ENCODE data around the gene TSPYL1.

The TSPYL1 gene

DNA sequence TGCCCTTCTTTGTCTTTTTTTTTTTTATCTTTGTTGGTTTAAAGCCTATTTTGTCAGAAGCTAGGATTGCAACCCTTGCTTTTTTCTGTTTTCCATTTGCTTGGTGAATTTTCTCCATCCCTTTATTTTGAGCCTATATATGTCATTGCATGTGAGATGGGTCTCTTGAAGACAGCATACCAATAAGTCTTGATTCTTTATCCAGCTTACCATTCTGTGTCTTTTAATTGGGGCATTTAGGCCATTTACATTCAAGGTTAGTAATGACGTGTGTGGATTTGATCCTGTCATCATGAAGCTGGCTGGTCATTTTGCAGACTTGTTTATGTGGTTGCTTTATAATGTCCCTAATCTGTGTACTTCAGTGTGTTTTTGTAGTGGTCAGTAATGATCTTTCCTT is 16.4 kb downstream of the TSPYL1 start:
- no peak for DNase-seq (ENCODE audit: low spot score)

DNA sequence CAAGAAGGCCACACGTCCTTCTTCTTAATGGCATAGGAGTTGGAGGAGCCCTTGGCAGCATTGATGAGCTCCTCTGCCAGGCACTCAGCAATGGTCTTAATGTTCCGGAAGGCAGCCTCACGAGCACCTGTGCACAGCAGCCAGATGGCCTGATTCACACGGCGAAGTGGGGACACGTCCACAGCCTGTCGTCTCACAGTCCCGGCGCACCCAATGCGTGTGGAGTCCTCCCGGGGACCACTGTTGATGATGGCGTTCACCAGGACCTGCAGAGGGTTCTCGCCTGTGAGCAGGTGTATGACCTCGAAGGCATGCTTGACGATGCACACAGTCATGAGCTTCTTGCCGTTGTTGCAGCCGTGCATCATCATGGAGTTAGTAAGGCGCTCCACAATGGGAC is 21.2 kb downstream of the TSPYL1 start:
- DNase-seq (ENCODE audit: low spot score): no peak

DNA sequence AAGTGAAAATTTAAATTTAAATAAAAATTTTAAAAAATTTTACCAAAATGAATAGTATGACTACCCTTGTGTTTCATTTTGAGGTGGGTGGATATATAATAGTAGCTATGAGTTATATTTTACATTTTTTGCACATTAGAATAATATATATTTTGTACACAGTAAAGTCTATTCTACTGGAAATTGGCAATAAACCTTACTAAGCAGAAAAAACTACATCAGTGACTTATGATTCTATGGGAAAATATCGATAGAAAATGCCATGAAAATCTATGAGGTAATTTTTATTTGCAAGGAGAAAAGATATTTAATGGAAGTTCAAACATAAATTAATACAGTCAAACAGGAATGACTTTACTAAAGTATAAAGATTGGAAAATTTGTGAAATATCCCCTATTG is 23.0 kb downstream of the TSPYL1 start:
- DNase-seq (ENCODE audit: low spot score): no peak

DNA sequence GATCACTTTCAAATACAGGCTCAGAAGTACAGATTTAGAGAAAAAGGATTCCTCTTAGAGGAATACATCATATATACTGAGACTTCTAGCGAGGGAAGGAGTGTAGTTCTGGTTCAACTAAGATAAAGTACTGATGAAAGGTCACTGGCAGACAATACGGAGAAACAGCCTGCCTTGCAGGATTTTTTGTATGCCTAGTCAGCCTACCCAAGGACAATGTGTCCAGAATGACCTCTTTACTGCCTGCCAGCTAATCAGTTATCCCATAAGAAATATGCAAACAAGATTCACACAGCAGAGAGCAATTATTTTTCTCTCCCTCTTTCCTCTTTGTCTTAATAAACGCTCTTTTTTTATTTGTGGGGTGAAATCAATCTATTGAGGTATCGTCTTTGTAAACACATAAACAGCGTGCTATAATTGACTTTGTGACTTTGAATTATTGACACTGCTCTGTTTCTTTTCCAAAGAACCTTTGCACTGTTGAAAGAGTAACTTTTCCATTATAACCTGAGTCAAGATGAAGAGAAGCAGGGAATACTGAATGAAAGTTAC is 24.4 kb downstream of the TSPYL1 start:
- DNase-seq (ENCODE audit: low spot score): no peak

DNA sequence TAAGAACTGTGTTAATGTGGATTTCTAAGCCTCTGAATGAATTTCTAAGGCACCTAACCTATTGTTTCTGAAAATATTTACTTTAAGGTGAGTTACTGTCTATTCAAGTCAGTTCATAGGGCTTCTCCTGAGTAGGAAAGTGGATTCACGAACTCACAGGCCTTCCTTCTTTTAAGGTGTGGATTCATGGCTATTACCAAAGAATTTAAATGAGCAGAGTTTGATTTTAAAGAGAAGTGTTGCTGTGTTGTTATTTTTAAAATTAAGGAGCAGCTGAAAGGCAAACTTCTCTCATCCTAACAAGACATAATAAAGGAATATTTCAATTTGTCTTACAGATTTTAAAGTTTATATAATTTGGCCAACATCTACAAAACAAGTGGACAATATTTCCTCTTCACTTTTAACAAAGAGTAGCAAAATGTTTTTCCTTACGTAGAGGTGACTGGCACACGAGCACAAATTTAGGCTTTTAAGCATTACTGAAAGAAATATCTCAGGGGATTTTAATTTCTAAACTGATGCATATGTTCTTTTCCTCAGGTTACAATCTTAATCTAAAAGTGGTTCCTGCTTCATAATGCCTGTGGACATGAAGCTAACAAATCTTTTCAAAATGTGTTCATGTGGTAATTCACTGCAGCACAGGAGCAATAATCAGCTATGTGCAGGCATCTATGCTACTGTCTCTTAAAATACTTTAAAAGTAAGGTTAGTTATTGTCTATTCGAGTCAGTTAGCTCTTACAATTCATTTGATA is 25.3 kb downstream of the TSPYL1 start:
- no peak for DNase-seq (ENCODE audit: low spot score)

DNA sequence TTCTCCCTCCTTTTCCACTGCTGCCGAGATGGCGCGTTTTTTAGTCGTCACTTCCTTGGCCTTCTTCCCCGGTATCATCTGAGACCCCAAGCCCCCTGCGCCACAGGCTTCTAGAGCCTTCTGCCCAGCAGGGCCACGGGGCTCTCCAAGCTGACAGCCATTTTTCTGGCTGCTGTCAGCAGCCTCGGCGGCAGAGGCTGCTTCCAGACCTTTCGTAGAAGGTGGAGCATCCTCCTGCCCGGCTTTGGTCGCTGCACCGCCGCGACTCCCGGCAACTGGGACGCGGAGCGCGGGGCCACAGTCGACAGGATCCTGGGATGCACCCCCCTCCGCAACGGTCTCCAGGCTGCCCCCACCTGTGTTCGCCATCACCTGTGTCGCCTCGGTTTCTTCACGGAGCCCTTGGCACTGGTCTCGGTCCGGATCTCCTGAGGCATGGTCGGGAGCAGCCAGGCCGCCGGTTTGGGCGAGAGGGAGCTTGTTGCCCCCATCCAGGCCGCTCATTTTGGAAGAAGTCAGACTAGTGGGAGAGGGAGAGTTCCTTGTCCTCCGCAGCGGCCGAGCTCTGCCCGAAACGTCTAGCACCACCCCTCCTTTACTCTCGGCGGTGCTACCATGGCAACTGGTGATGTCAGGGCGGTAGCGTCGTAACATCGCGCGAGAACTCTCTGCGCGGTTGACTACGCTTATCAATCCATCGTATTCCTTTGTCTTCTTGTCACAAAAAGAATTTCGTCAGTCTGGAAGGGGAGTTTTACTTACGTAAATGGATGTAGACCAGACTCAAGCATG is 26.0 kb downstream of the TSPYL1 start, which contains the start of gene TSPYL4:
TSS of gene TSPYL4 (minus strand) at position 571 of the 792 bp plus-strand sequence. CDS start at position 504, 67 bp downstream.
- DNase-seq (ENCODE audit: low spot score): peak; percentile 88

DNA sequence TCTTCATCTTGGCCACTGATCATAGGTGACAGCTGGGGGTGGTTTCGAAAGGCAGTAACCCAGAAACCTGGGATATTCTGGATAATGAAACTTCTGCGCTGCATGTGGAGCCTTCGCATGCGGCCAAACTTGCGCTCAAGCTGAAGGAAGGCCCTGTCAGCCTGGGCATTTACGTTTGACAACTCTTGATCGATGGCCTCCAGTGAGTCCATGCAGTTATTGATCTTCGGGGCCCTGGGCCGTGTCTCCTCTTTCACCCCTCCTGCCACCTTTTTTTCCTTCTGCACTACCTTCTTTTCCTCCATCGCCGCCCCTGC is 26.6 kb downstream of the TSPYL1 start:
- DNase-seq (ENCODE audit: low spot score): no peak

DNA sequence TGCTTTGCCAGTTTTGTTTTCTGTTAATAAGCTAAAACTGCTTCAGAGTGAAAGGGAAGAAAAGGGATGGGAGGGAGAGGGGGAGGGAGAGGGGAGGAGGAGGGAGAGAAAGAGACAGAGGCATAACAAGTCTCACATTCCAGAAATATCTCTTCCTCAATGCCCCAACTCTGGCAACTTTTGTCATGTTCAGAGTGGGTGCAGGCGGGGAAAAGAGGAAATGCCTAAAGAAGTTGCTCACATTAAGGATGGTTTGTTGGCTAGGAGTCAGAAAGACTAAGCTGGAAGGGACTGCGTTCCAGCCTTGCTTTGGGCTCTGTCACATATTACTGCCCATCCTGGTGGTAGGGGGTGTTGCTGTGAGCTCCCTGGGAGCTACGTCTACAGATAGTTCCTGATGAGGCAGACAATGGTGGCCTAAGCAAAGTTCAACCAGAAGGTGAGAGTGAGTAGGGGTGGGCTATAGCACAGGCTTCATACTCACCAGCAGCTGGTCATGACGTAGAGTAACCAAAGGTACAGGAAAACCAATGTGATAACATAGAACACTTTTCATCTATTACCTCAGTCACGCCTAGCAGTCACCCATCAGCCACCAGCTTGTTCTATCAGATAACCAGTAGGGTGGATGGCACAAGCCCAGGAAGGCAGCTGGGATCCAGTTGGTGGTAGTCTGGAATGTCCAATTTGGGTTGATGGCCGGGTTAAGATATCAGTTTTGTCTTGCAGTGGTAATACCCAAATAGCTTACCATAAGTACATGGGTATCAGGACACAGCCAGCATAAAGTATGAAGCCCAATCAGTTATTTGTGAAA is 28.0 kb downstream of the TSPYL1 start:
- DNase-seq (ENCODE audit: low spot score): no peak

DNA sequence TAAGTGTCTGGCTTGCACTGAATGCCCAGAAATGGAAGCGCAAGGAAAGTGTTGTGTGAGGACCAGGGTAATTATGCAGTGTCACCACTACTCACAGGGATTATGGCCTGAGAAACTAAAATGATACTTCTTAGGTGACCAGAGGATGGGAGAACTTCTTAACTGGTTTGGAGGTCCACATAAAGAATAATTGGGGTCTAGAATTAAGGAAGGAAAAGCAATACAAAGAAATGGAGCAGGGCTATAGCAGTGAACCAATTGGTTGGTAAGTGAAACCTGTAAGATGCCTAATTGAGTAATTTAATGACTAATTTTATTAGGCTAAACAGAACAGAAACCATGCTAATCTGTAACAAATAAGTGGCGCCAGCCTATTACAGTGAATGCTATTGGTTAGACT is 31.2 kb downstream of the TSPYL1 start:
- no peak for DNase-seq (ENCODE audit: low spot score)

DNA sequence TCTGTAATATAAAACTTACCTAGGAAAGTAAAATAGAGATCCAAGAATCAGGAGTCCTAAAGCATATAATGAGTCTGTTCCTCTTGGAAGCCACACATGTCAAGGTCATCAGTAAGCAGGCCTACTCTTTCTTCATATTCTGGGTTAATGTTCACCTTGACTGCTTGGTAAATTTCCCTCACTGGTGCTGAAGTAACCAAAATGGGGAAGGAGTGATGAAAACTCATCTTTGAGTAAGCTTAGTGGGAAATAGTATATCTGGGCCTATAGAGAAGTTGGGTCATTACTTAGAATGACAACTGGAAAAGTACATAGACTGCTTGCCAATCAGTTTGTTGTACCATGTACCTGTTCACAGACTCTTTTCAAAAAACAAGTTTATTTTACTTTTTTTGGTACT is 32.4 kb downstream of the TSPYL1 start:
- no peak for DNase-seq (ENCODE audit: low spot score)

DNA sequence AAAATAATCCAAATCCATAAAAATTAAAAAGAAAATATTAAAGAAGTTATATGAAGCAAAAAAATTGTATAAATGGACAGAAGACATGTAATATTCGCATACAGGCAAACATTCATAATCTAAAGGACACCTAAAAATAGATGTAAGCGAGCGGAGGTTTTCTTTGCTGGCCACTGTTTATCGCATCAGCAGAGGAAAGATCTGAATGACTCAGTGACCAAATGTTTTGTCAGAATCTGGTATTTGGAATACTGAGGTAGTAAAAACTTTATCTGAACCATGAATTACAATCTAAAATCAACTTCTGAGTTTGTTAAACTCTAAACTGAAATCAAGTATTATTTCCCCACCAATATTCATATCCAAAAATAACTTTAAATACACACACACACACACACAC is 33.6 kb downstream of the TSPYL1 start:
- no peak for DNase-seq (ENCODE audit: low spot score)

DNA sequence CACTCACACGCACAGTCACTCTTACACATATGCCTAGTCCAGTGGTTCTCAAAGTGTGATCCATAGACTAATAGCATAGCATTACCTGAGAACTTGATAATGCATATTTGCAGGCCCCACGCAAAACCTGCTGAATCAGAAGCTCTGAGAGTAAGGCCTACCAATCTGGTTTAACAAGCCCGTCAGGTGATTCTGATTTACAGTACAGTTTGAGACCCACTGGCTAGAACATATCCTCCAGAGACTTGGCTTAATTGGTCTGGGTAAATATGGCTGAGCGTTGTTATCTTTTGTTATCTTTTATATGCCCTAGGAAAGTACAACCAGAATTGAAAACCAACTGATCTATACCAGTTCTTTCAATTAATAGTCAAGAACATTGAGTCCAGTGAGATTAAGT is 35.4 kb downstream of the TSPYL1 start:
- DNase-seq (ENCODE audit: low spot score): no peak

DNA sequence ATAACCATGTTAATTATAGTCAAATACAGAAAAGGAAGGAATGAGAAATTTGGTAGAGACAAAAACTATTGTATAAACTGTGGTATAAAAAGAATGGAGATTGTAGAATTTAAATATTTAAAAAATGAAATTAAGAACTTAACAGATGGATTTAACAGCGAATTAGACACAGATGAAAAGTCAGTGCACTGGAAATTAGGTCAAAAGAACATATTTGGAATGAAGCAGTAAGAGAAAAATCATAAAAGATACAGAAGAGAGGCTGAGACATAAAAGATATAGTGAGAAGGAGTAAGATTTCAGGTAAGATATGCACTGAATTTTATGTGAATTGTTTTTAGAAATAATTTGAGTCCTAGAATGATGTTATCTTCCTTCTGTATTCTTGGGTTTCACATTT is 39.9 kb downstream of the TSPYL1 start:
- no peak for DNase-seq (ENCODE audit: low spot score)

DNA sequence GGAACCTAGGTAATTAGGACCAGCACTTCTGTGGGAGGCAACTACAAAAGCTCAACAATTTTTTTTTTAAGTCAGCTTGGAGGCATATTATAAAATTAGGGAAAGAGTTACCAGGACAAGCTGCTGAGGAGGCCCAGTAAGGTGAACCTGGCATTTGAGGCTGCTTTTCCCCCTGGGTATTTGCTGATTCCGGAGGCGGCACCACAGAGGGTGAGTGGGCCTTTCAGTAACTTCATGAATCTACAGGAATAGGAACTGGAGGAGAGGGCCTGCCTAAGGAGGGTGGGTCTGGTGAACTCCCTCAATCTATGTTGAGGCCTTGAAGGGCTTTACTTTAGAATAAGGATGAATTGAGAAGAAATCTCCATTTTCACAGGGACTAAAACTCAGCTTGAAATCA is 40.5 kb downstream of the TSPYL1 start:
- DNase-seq (ENCODE audit: low spot score): no peak

DNA sequence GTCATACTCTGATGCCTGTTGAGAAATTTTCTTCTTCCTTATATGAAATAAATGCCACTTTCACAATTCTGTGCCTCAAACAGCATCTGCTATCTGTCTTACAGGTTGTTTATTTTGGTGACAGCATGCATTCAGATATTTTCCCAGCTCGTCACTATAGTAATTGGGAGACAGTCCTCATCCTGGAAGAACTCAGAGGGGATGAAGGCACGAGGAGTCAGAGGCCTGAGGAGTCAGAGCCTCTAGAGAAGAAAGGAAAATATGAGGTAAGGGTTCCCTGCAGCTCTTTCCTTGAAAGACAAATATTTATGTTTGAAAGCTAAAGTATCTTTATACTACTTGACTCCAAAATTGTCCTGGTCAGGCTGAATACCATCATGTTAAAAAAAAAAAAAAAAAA is 41.6 kb downstream of the TSPYL1 start:
- no peak for DNase-seq (ENCODE audit: low spot score)

DNA sequence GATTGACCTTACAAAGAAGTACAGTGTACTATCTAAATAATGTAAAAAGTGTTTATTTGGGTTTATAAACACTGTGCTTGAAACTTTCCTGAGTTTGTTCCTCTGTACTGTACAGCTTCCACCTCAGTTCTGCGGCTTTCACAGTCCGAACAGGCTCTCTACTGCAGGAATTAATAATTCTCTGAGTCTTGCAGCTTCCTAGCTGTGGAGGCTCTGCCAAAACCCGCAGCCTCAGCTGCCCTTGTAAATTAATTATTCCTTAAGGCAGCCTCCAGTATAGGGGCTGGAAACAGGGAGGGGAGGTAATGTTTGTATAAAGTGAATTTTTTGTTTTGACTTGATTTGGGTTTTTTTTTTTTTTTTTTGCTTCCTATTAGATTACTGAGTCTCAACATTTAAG is 45.0 kb downstream of the TSPYL1 start:
- DNase-seq (ENCODE audit: low spot score): no peak

DNA sequence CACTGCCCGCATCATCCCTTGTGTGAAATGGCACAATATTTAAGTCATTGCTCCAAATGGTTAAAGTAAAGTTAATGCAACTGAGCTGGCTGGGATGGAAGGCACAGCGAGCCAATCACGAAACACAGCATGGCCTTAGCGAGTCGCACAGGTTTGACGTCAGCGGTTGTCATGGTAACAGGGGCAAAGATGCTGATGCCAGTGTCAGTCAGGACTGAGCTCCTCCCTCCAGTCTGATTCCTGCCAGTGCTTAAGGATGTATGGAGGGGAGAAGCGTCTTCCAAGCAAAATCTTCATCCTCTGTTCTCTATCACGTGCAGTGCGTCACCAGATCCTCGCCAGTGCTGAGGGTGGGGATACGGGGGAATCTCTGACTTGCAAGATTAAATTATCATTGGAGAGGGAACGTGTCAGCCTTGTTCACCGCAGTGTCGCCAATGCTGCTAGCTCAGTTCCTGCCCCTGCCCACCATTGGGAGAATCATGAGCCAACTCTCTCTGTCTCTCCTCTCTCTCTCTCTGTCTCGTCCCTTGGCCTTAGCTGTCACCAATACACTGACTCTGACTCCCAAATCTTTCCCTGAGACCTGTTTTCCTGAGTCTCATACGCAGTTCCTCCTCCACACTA is 50.3 kb downstream of the TSPYL1 start:
- DNase-seq (ENCODE audit: low spot score): peak; percentile 4

All from germinal center (tissue), 1 donor.